OCI-M1 (cell line): Measurements from ENCODE around the gene NMT1.
"Not testable (repeated sequence)": the region's sequence is repeated elsewhere in the genome, so short reads cannot be mapped to it uniquely, and the experiment has no call there.

Source experiments
- DNase-seq: peaks from one replicate; lab custom pipeline; 2025; lab: John Stamatoyannopoulos, UW

The NMT1 gene

GRCh38 chr17:45120558-45120957, 59.4 kb downstream of the NMT1 start:
- no peak for DNase-seq

DNA sequence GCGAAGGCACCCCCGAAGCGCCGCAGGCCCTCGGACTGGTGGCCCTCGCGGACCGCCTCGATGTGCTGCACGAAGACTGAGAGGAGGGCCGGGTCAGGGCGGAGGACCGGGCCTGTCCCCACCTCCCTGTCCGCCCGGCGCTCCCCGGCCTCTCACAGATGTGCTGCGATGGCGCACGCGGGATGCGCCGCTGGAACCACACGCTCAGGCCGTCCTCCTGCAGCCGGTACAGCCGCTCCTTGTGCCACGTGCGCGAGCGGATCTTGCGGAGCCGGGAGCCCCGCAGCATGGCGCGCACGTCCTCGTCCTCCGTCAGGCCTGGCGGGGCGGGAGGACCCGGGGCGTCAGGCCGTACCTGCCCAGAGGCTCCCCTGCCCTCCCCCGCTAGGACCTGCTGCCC, 59.9 kb downstream of the NMT1 start:
- DNase-seq: no peak

- no peak for DNase-seq
Observed at GRCh38 chr17:45123076-45123770, 62.1 kb downstream of the NMT1 start.

DNA sequence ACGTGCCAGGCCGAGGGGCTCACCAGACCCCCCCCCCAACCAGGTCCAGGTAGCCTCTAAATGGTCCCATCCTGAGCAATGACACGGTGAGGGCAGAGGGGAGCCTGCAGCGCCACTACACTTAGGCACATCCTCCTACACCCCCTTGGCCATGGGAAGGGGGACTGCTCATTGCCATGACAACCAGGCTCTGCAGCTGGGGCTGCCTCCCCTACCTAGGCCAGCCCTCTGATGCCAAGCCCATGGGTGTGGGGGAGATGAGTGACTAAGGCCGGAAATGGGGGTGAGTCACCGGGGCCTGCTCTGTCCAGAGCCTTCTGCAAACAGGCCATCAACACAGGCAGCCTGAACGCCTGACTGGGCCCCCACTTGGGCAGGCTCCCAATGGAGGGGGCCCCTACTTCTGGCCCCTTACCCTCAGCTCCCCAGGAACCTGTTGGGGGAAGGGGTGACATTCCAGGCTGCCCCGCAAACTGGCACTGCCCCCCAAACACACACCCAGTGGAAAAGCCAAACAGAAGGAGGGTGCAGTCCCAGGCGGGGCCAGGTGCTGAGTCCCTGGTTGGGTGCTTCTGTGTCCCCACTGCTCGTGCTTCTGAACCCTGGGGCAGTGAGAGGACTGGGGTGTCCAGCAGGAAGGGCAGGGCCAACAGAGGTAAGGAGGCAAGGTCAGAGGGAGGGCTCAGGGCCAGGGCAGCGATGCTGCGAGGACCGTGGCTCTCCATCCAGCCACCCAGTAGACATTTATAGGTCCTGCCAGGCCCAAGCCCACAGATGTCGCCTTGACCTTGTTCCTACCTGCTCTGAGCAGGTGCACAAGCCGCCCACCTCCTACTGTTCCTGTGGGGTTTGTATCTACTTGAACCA, 63.0 kb downstream of the NMT1 start:
- peak; percentile 53 for DNase-seq

GRCh38 chr17:45124797-45125122, 63.6 kb downstream of the NMT1 start:
- DNase-seq: not testable (repeated sequence)

GRCh38 chr17:45125509-45125908, 64.4 kb downstream of the NMT1 start:
- no peak for DNase-seq

DNA sequence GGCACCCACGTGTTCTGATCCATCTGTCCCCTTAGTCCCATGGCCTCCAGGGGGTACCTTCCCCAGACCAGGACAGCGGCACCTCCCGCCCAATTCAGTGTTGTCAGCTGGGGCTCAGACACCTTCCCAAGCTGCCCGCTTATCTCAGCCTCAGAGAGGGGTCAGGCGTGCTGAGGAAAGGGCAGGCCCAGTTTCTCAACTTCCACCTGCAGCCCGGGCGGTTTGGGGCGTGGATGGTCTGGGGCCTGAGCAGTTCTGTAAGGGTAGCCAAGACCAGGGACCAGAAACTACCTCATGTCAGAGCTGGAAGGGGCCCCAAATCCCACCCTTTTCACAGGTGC, 66.1 kb downstream of the NMT1 start:
- DNase-seq: no peak

DNA sequence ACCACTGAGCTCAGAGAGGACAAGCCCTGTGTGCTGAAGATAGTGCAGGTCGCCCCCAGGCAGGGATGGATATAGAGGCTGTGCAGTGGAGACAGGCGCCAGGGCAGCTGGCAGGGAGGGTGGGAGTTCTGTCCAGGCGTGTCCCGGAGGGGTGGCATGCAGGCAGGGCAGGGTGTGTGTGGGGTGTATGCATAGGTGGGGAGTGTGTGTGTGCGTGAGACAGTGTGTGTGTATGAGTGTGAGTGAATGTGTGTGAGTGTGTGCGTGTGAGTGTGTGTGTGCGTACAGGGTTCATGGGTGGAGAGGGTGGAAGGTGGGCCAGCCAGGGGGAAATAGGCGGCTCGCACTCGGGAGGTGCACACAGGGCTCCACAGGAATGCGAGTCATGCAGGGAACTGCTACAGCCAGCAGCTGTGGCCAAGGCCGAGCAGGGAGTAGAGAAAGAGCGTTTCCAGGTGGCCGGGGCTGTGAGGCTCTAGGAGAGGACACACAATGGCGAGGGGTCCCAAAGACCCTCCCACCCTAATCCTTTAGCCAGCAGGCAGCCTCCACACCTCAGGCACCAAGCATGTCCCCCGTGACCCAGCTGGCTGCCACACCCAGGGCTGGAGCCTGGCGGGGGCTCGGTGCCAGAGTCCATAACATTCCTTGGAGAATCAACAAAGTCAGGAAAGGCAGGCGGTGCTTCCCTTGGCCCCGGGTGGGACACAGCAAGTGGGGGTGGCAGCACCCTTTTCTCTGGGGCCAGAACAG, 66.6 kb downstream of the NMT1 start:
- DNase-seq: no peak

DNA sequence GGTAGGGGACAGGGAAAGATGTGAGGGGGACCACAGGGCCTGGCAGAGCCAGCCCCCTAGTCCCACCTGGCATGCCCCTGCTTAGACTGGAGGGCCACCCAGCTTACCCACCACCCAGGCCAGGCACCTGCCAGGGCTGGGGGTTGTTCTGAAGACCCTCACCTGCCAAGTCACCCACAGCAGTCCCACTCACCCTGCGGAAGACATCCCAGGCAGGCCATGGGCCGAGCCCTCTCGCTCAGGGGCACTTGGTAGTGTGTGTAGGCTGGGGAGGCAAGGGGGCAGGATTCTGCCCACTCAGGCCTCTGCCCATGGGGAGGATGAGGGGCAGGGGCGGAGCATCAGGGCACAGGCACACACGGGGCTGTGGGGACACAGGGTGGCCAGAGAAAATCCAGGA, 67.2 kb downstream of the NMT1 start:
- DNase-seq: no peak

GRCh38 chr17:45128989-45129388, 67.9 kb downstream of the NMT1 start:
- DNase-seq: no peak

DNA sequence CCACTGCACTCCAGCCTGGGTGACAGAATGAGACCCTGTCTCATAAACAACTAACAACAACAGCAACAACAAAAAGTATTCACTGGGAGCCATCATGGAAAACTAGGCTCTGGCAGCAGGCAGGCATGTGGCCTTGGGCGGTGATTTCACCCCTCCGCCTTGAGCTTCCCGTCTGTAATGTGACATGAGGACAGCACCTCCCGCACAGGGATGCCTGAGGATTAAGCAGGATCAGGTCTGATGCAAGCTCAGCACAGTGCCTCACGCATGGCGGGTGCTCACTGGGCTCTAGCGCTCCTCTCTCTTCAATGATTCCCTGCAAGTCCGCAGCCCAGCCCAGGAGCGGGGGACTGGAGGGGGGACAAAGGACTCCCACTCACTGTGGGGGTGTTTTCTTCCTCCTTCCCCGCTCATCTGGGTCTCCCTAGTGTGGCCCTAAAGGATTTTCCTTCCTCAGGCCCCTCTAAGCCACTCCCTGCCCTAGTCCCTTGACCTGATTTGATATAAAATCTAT, 68.4 kb downstream of the NMT1 start:
- no peak for DNase-seq

- no peak for DNase-seq
Observed at GRCh38 chr17:45129940-45130680, 69.0 kb downstream of the NMT1 start.

DNA sequence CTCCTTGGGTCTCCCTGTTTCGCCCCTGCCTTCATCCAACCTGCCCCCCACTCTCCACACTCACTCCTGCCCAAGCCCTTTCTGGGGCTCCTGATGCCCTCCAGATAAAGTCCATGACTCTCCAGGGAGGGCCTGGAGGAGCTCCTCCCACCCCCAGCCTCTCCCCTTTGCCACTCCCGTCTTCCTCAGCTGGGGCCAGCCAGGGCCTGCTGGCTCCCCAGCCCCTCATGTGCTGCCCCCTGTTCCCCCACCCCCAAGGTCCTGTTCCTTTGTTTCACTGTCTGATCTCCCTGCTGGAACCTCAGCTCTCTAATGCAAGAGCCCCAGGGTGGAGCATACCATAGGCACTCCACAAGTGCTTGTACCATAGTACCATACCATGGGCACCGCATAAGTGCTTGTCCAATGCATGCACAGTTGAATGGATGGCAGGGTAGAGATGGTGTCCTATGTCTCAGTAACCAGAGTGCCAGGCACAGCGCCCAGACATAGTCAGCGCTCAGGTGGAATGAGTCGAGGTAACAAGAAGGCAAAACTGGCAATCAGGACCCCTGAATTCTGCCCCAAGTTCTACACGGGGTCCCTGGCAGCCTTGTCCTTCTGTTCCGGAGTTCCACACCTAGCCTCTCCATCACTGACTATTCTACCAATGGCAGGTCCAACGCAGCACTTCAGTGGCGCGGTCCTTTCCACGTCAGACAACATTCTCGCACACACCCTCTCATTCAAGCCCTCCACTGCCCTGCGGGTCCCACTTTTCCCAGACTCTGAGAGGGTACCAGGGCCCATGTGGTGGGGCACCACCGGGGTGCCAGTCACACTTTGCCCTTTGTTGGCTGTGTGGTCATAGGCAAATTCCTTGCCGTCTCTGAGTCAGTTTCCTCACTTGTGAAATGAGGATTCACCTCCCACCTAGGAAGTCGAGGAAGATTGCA, 69.8 kb downstream of the NMT1 start:
- DNase-seq: no peak

DNA sequence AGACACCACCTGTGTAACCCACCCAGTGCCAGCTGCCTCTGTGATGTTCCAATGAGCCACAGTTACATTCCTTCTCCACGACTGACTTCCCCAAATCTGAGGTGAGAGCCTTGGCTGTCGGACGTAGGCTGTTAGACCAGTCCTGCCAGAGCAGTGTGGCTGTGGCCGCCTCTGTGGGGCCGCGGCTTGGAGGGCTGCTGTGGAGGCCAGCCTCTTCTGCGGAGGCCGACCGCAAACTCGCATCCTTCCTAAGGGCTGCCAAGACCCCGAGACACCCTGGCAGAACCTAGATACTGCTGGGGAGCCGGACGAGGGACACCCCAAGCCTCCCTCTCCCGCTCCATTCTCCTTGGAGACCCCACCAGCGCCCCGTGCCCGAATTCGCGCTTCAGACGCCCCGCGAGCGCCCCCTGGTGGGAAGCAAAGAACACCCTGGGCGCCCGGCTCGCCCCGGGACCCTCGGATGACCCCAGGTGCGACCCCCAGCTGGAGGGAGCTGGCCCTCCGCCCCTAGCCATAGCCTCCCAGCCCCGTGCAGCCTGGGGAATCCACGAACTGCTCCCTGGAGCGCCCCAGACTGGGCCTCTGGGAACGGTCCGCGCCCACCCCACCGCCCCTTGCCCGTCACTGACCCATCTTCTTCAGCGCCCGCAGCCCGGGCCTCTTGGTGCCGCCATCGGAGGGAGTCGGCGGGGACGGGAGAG, 70.7 kb downstream of the NMT1 start:
- DNase-seq: peak; percentile 73

DNA sequence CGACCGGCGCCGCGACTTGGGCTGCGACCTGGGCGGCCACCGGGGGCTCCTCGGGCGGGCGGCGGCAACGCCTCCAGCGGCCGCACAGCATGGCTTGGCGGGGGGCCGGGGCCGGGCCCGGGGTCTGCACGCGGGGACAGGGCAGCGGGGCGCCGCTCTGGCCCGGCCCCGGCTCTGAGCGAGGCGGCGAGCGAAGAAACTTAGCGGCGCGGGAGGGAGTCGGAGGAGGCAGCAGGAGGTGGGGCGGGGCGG, 71.1 kb downstream of the NMT1 start, which contains the start of gene PLCD3:
TSS of gene PLCD3 (minus strand) at position 196 of the 252 bp plus-strand sequence. CDS start at position 91, 105 bp downstream.
- no peak for DNase-seq

- DNase-seq: peak; percentile 84
Observed at GRCh38 chr17:45132572-45133463, 71.7 kb downstream of the NMT1 start.

- DNase-seq: peak; percentile 98
Observed at GRCh38 chr17:45135192-45135977, 74.3 kb downstream of the NMT1 start, which contains the start of gene ACBD4. Gene ACBD4 (plus strand): TSS chr17:45135687. CDS start chr17:45136145, 458 bp downstream.
